Measurements from ENCODE around the gene ATF7IP2.

- TF ChIP-seq CTCF (IDR thresholded peaks at IDR 0.05) (no peak), POLR2AphosphoS5 (IDR thresholded peaks at IDR 0.05) (no peak), POLR2A (IDR thresholded peaks at IDR 0.05) (no peak), EP300 (IDR thresholded peaks at IDR 0.05) (no peak)
Measured at GRCh38 chr16:10500582-10500981, 114.7 kb downstream of the ATF7IP2 start.
